ENCODE results near the gene ALPG. TPM values are rescaled to one million over a fixed set of nuclear protein-coding genes. Genes with fewer than 3 reads are reported as not detected.
"Not testable (repeated sequence)": the region's sequence is repeated elsewhere in the genome, so short reads cannot be mapped to it uniquely, and the experiment has no call there.

Gene ALPG
- total RNA-seq, result not detected in 3 replicates
- long read RNA-seq, result 0 reads

GRCh38 chr2:232406556-232407310 lies at the start of gene ALPG:
TSS of gene ALPG (plus strand) at chr2:232406844. CDS start at chr2:232406895, 51 bp downstream.
- no peak for DNase-seq (ENCODE audit: low spot score)
- Mint-ChIP-seq H3K9me3 (ENCODE audit: low read depth) (no peaks in the 10 kb centered on the region), H3K36me3 (ENCODE audit: low read depth) (no peaks in the 10 kb centered on the region), H3K4me3 (ENCODE audit: unreplicated experiment) (no peak within 1 kb of the TSS), H3K4me1 (ENCODE audit: low read depth) (no peaks in the 10 kb centered on the region), H3K27me3 (ENCODE audit: low read depth) (peaks cover 21% of the 10 kb centered on the region), H3K27ac (ENCODE audit: unreplicated experiment) (no peak within 1 kb of the TSS)
- no peak for TF ChIP-seq CTCF (IDR thresholded peaks at IDR 0.05)

- Mint-ChIP-seq H3K27ac (ENCODE audit: unreplicated experiment) (no peak overlapping the region), H3K4me3 (ENCODE audit: unreplicated experiment) (no peak overlapping the region), H3K27me3 (ENCODE audit: low read depth) (peaks cover 5% of the 10 kb centered on the region), H3K36me3 (ENCODE audit: low read depth) (peaks cover 2% of the 10 kb centered on the region), H3K4me1 (ENCODE audit: low read depth) (peaks cover 9% of the 10 kb centered on the region), H3K9me3 (ENCODE audit: low read depth) (peaks cover 2% of the 10 kb centered on the region)
- DNase-seq (ENCODE audit: low spot score), result no peak
- no peak for TF ChIP-seq CTCF (IDR thresholded peaks at IDR 0.05)
Measured at GRCh38 chr2:232361646-232362045, 45.0 kb upstream of the ALPG start.

- peak; percentile 72 for DNase-seq (ENCODE audit: low spot score)
- Mint-ChIP-seq H3K27me3 (ENCODE audit: low read depth) (peaks cover 2% of the 10 kb centered on the region), H3K4me3 (ENCODE audit: unreplicated experiment) (no peak overlapping the region), H3K4me1 (ENCODE audit: low read depth) (peaks cover 9% of the 10 kb centered on the region), H3K9me3 (ENCODE audit: low read depth) (no peaks in the 10 kb centered on the region), H3K27ac (ENCODE audit: unreplicated experiment) (no peak overlapping the region), H3K36me3 (ENCODE audit: low read depth) (peaks cover 2% of the 10 kb centered on the region)
- TF ChIP-seq CTCF (IDR thresholded peaks at IDR 0.05), result no peak
Measured at GRCh38 chr2:232362174-232362900, 44.3 kb upstream of the ALPG start.

- not testable (repeated sequence) for H3K27ac Mint-ChIP-seq (ENCODE audit: unreplicated experiment); H3K4me3 Mint-ChIP-seq (ENCODE audit: unreplicated experiment); H3K4me1 Mint-ChIP-seq (ENCODE audit: low read depth); H3K36me3 Mint-ChIP-seq (ENCODE audit: low read depth); H3K9me3 Mint-ChIP-seq (ENCODE audit: low read depth); H3K27me3 Mint-ChIP-seq (ENCODE audit: low read depth)
- DNase-seq (ENCODE audit: low spot score), result peak; percentile 64
- peak; percentile 17 for TF ChIP-seq CTCF (IDR thresholded peaks at IDR 0.05)
Measured at GRCh38 chr2:232363064-232363783, 43.4 kb upstream of the ALPG start.

Data from chondrocyte (in vitro differentiated cells).